Natural killer cell treated with Interleukin-12 subunit alpha and Interleukin-12 subunit beta and Interleukin-15 and Interleukin-18, amount 100 ng/mL, for 72 hours (primary cell): ENCODE results near the gene COPG2. TPM values are rescaled to one million over a fixed set of nuclear protein-coding genes. Genes with fewer than 3 reads are reported as not detected.

ENCODE experiments used
- total RNA-seq, 2 donors: library from RNA; stranded (reverse); gene quantifications; one replicate each; pipeline ENCODE4 v1.2.3, GENCODE V29; 2022

COPG2 gene
- total RNA-seq, 2 donors from 2014 or later: 10.3 to 11.3 TPM

Other genes starting within 250 kb of the COPG2 start
- gene CEP41, start 227.7 kb downstream of the COPG2 start, total RNA-seq: 10 to 100 TPM; 11.3 to 17.7 TPM
- 1 to 10 TPM in 1 of 2 donors, under 1 TPM in 1; 0.73 to 1.3 TPM for gene MEST, start 176.7 kb downstream of the COPG2 start, total RNA-seq
- gene TSGA13, start 17.8 kb upstream of the COPG2 start, total RNA-seq: not detected
- gene KLF14, start 65.5 kb upstream of the COPG2 start, total RNA-seq: not detected